Breast epithelium (tissue), 3 donors: ENCODE data around the gene XPO5.

Experiments
- POLR2A ChIP-seq: fragments of 450-650 bp; IDR thresholded peaks from one replicate; pipeline ENCODE4 v1.6.1; 2016; ENCODE audit warnings: antibody characterized with exemption, mild to moderate bottlenecking, moderate library complexity
- TF ChIP-seq, protein P1 (sequence below), 3 donors: fragments of 450-650 bp; IDR thresholded peaks; one replicate each; pipeline ENCODE4 v1.5.1; 2016 to 2017; ENCODE audit warnings: antibody characterized with exemption in 3 of 3, mild to moderate bottlenecking in 3 of 3, moderate library complexity in 3 of 3

DNA sequence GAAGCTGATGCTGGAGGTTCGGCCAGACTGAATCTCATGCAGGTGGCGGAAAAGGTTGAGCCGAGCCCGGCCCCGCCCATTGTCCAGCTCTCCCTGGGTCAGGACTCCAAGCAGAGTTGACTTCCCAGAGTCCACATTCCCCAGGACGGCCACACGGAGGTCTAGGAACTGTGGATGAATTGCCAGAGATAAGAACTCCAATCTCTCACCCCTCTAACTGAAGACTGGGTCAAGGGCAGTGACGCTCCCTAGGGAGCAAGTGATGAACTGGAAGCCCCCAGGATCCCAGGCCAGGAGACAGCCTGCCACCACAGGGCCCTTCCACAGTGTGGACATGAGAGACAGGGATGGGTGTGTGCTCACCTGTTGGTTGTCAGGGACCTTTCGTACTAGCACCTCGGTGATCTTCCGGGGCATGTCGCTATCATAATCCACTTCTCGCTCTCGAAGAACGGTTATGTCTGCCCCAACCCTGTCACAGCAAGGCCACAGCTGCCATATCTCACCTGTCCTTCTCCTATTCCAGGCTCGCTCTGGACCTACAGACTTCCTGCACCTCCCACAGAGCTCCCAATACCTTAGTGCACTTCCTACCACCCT, 49.7 kb upstream of the XPO5 start:
- TF ChIP-seq, protein P1, sequence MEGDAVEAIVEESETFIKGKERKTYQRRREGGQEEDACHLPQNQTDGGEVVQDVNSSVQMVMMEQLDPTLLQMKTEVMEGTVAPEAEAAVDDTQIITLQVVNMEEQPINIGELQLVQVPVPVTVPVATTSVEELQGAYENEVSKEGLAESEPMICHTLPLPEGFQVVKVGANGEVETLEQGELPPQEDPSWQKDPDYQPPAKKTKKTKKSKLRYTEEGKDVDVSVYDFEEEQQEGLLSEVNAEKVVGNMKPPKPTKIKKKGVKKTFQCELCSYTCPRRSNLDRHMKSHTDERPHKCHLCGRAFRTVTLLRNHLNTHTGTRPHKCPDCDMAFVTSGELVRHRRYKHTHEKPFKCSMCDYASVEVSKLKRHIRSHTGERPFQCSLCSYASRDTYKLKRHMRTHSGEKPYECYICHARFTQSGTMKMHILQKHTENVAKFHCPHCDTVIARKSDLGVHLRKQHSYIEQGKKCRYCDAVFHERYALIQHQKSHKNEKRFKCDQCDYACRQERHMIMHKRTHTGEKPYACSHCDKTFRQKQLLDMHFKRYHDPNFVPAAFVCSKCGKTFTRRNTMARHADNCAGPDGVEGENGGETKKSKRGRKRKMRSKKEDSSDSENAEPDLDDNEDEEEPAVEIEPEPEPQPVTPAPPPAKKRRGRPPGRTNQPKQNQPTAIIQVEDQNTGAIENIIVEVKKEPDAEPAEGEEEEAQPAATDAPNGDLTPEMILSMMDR (IDR thresholded peaks at IDR 0.05): no peak
- TF ChIP-seq POLR2A: no peak
